Measurements from ENCODE around the gene ZNF358.

Gene ZNF358

GRCh38 chr19:7540761-7541474, 25.0 kb downstream of the ZNF358 start:
- DNase-seq: no peak

GRCh38 chr19:7541475-7541824, 25.5 kb downstream of the ZNF358 start:
- no peak for DNase-seq

- DNase-seq: no peak
Observed at GRCh38 chr19:7541828-7542443, 26.0 kb downstream of the ZNF358 start.

- no peak for DNase-seq
Observed at GRCh38 chr19:7542556-7543348, 26.8 kb downstream of the ZNF358 start.

GRCh38 chr19:7544626-7545025, 28.7 kb downstream of the ZNF358 start:
- no peak for DNase-seq

GRCh38 chr19:7545300-7545699, 29.4 kb downstream of the ZNF358 start:
- DNase-seq: no peak

- no peak for DNase-seq
Observed at GRCh38 chr19:7545904-7546303, 30.0 kb downstream of the ZNF358 start.

GRCh38 chr19:7547159-7547558, 31.3 kb downstream of the ZNF358 start:
- no peak for DNase-seq

GRCh38 chr19:7549429-7550148, 33.7 kb downstream of the ZNF358 start:
- DNase-seq: no peak

- no peak for DNase-seq
Observed at GRCh38 chr19:7550169-7550770, 34.4 kb downstream of the ZNF358 start.

GRCh38 chr19:7550987-7551761, 35.3 kb downstream of the ZNF358 start:
- DNase-seq: no peak

- DNase-seq: no peak
Observed at GRCh38 chr19:7552781-7553180, 36.9 kb downstream of the ZNF358 start.

- DNase-seq: no peak
Observed at GRCh38 chr19:7554565-7554964, 38.7 kb downstream of the ZNF358 start.

GRCh38 chr19:7554990-7555864, 39.3 kb downstream of the ZNF358 start:
- no peak for DNase-seq

- DNase-seq: no peak
Observed at GRCh38 chr19:7556696-7557315, 40.9 kb downstream of the ZNF358 start.

- DNase-seq: no peak
Observed at GRCh38 chr19:7558667-7559066, 42.8 kb downstream of the ZNF358 start.

- DNase-seq: no peak
Observed at GRCh38 chr19:7559102-7559501, 43.2 kb downstream of the ZNF358 start.

GRCh38 chr19:7560255-7560654, 44.4 kb downstream of the ZNF358 start:
- DNase-seq: no peak

GRCh38 chr19:7561325-7561724, 45.4 kb downstream of the ZNF358 start:
- no peak for DNase-seq

- no peak for DNase-seq
Observed at GRCh38 chr19:7562646-7563393, 46.9 kb downstream of the ZNF358 start.
